Astrocyte (in vitro differentiated cells and primary cell): ENCODE data around the gene DISC1. TPM values are rescaled to one million over a fixed set of nuclear protein-coding genes. Genes with fewer than 3 reads are reported as not detected.

Source experiments
- DNase-seq: peaks from one replicate; pipeline ENCODE4 v3.0.0-alpha.2; 2010; ENCODE audit warnings: low read depth
- FAIRE-seq: peaks from 2 replicates; lab custom pipeline; 2011; peaks lifted over from hg19 to GRCh38; lab: Jason Lieb, UNC
- H2AFZ ChIP-seq: 2 replicates; pipeline ENCODE4 v1.6.0; 2012; ENCODE audit warnings: low read depth, low read length, inconsistent platforms
- H3K27ac ChIP-seq: 2 replicates; pipeline ENCODE4 v1.5.1; 2011; ENCODE audit warnings: low read depth, low read length, inconsistent platforms
- H3K27me3 ChIP-seq: 2 replicates; pipeline ENCODE4 v1.6.0; 2011; ENCODE audit warnings: low read length, inconsistent platforms; ENCODE audit not compliant: insufficient read depth
- H3K36me3 ChIP-seq: 2 replicates; pipeline ENCODE4 v1.5.1; 2011; ENCODE audit warnings: low read length, inconsistent platforms; ENCODE audit not compliant: insufficient read depth
- H3K4me1 ChIP-seq: 2 replicates; pipeline ENCODE4 v1.5.1; 2011; ENCODE audit warnings: low read length, inconsistent platforms; ENCODE audit not compliant: insufficient read depth
- H3K4me2 ChIP-seq: 2 replicates; pipeline ENCODE4 v1.6.0; 2012; ENCODE audit warnings: low read length, inconsistent platforms
- H3K4me3 ChIP-seq: 2 replicates; pipeline ENCODE4 v1.5.1; 2011; ENCODE audit warnings: low read depth, mild to moderate bottlenecking, low read length, inconsistent platforms; ENCODE audit not compliant: insufficient read depth
- H3K79me2 ChIP-seq: 2 replicates; pipeline ENCODE4 v1.6.0; 2012; ENCODE audit warnings: mild to moderate bottlenecking, low read length, inconsistent platforms; ENCODE audit not compliant: insufficient read depth
- H3K9ac ChIP-seq: 2 replicates; pipeline ENCODE4 v1.6.0; 2012; ENCODE audit warnings: mild to moderate bottlenecking, low read length, inconsistent platforms
- H3K9me3 ChIP-seq: 2 replicates; pipeline ENCODE4 v1.5.1; 2012; ENCODE audit warnings: low read depth, mild to moderate bottlenecking, low read length, inconsistent platforms; ENCODE audit not compliant: insufficient read depth
- H4K20me1 ChIP-seq: 2 replicates; pipeline ENCODE4 v1.6.0; 2012; ENCODE audit warnings: low read length, inconsistent platforms; ENCODE audit not compliant: insufficient read depth
- H3K27ac Mint-ChIP-seq: one replicate; pipeline ENCODE4 v1.8.0; 2021; ENCODE audit warnings: mild to moderate bottlenecking, mixed read lengths; ENCODE audit not compliant: unreplicated experiment
- H3K27me3 Mint-ChIP-seq: one replicate; pipeline ENCODE4 v1.8.0; 2021; ENCODE audit warnings: low read depth, mixed read lengths; ENCODE audit not compliant: unreplicated experiment
- H3K36me3 Mint-ChIP-seq: one replicate; pipeline ENCODE4 v1.8.0; 2021; ENCODE audit warnings: low read depth, mixed read lengths; ENCODE audit not compliant: unreplicated experiment
- H3K4me1 Mint-ChIP-seq: one replicate; pipeline ENCODE4 v1.8.0; 2021; ENCODE audit warnings: low read depth, mixed read lengths; ENCODE audit not compliant: unreplicated experiment
- H3K4me3 Mint-ChIP-seq: one replicate; pipeline ENCODE4 v1.8.0; 2021; ENCODE audit warnings: mild to moderate bottlenecking, moderate library complexity, mixed read lengths; ENCODE audit not compliant: unreplicated experiment
- H3K9me3 Mint-ChIP-seq: one replicate; pipeline ENCODE4 v1.8.0; 2021; ENCODE audit warnings: mild to moderate bottlenecking, mixed read lengths; ENCODE audit not compliant: unreplicated experiment
- EZH2 ChIP-seq: IDR thresholded peaks from 2 replicates; pipeline ENCODE4 v1.6.1; 2012; ENCODE audit warnings: mild to moderate bottlenecking, low read length, inconsistent platforms; ENCODE audit not compliant: insufficient read depth
- total RNA-seq: library from RNA; stranded (reverse); gene quantifications from 2 replicates; pipeline ENCODE4 v1.2.1, GENCODE V29; 2021
- TF ChIP-seq, protein P1 (sequence below): IDR thresholded peaks from 2 replicates; pipeline ENCODE4 v1.5.1; 2011; ENCODE audit warnings: low read depth, mild to moderate bottlenecking, inconsistent platforms, low read length, moderate library complexity; ENCODE audit not compliant: insufficient read depth

Gene DISC1
- total RNA-seq, 1 donor from 2014 or later, result 9.1 TPM

DNA sequence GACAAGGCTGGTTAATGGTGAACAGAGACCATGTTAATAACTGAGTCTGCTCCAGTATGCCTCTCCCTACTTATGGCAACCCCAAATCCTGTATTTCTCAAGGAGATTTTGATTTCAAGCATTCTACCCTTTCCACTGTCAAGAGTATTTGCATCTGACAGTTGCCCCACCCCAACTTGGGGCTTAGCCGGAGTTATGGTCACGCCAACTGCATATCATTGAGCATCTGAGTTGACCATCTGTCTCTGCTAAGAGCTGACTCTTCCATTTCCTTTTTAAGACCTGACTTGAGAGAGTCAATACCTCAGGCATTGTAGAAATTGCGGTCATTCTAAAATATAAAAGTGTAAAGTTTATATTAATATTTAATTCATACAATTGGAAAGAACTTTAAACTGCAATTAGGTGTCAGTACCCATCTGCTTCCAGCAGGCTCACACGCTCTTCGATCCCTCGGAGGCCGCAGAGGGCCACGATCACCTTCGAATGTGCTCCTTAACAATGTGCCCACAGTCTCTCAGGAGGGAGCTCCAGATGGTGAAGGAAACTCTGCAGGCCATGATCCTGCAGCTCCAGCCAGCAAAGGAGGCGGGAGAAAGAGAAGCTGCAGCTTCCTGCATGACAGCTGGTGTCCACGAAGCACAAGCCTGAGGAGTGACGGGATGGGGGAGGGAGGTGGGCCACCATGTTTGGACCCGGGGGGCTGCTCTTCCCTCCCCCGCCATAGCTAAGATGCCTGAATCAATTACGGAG is 409.8 kb downstream of the DISC1 start:
- Histone ChIP-seq H3K9ac (no peak overlapping the region), H3K4me1 (no peaks in the 10 kb centered on the region), H2AFZ (no peak overlapping the region), H3K4me2 (no peak overlapping the region), H3K79me2 (no peaks in the 10 kb centered on the region), H3K27me3 (no peaks in the 10 kb centered on the region), H4K20me1 (no peaks in the 10 kb centered on the region), H3K27ac (no peak overlapping the region), H3K36me3 (no peaks in the 10 kb centered on the region), H3K9me3 (no peaks in the 10 kb centered on the region), H3K4me3 (no peak overlapping the region)
- H3K27ac Mint-ChIP-seq, result no peak overlapping the region
- no peak for TF ChIP-seq EZH2
- TF ChIP-seq, protein P1, sequence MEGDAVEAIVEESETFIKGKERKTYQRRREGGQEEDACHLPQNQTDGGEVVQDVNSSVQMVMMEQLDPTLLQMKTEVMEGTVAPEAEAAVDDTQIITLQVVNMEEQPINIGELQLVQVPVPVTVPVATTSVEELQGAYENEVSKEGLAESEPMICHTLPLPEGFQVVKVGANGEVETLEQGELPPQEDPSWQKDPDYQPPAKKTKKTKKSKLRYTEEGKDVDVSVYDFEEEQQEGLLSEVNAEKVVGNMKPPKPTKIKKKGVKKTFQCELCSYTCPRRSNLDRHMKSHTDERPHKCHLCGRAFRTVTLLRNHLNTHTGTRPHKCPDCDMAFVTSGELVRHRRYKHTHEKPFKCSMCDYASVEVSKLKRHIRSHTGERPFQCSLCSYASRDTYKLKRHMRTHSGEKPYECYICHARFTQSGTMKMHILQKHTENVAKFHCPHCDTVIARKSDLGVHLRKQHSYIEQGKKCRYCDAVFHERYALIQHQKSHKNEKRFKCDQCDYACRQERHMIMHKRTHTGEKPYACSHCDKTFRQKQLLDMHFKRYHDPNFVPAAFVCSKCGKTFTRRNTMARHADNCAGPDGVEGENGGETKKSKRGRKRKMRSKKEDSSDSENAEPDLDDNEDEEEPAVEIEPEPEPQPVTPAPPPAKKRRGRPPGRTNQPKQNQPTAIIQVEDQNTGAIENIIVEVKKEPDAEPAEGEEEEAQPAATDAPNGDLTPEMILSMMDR, result no peak
- FAIRE-seq, result no peak
- H3K9me3 Mint-ChIP-seq, result peaks cover 6% of the 10 kb centered on the region
- peaks cover 2% of the 10 kb centered on the region for H3K27me3 Mint-ChIP-seq
- peaks cover 11% of the 10 kb centered on the region for H3K4me1 Mint-ChIP-seq
- no peak overlapping the region for H3K4me3 Mint-ChIP-seq
- no peak for DNase-seq
- H3K36me3 Mint-ChIP-seq, result peaks cover 1% of the 10 kb centered on the region

DNA sequence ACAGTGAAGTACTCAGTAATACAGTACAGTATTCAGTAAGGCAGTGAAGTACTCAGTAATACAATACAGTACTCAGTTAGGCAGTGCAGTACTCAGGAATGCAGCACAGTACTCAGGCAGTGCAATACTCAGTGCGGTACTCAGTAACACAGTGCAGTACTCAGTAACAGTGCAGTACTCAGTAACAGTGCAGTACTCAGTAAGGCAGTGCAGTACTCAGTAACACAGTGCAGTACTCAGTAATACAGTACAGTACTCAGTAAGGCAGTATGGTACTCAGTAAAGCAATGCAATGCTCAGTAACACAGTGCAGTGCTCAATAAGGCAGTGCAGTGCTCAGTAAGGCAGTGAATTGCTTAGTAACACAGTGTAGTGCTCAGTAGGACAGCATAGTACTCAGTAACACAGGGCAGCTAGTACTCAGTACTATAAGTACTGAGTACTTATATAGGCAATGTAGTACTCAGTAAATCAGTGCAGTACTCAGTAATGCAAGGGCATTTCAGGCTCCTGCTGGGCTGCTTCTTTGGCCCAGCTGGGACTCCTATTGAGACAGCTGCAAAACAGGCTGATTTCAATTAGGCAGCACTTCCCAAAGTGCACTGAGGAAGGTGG is 411.3 kb downstream of the DISC1 start:
- Histone ChIP-seq H3K9me3 (no peaks in the 10 kb centered on the region), H3K36me3 (no peaks in the 10 kb centered on the region), H3K9ac (no peak overlapping the region), H3K4me3 (no peak overlapping the region), H3K27ac (no peak overlapping the region), H3K79me2 (no peaks in the 10 kb centered on the region), H4K20me1 (no peaks in the 10 kb centered on the region), H3K4me2 (no peak overlapping the region), H3K4me1 (no peaks in the 10 kb centered on the region), H3K27me3 (no peaks in the 10 kb centered on the region), H2AFZ (no peak overlapping the region)
- DNase-seq, result no peak
- TF ChIP-seq EZH2, result no peak
- TF ChIP-seq, protein P1, result no peak
- peaks cover 3% of the 10 kb centered on the region for H3K9me3 Mint-ChIP-seq
- no peak overlapping the region for H3K27ac Mint-ChIP-seq
- H3K4me3 Mint-ChIP-seq, result no peak overlapping the region
- peaks cover 1% of the 10 kb centered on the region for H3K36me3 Mint-ChIP-seq
- no peak for FAIRE-seq
- H3K27me3 Mint-ChIP-seq, result no peaks in the 10 kb centered on the region
- H3K4me1 Mint-ChIP-seq, result peaks cover 11% of the 10 kb centered on the region
